ENCODE data around the gene PLXDC2.

- TF ChIP-seq, protein P1, sequence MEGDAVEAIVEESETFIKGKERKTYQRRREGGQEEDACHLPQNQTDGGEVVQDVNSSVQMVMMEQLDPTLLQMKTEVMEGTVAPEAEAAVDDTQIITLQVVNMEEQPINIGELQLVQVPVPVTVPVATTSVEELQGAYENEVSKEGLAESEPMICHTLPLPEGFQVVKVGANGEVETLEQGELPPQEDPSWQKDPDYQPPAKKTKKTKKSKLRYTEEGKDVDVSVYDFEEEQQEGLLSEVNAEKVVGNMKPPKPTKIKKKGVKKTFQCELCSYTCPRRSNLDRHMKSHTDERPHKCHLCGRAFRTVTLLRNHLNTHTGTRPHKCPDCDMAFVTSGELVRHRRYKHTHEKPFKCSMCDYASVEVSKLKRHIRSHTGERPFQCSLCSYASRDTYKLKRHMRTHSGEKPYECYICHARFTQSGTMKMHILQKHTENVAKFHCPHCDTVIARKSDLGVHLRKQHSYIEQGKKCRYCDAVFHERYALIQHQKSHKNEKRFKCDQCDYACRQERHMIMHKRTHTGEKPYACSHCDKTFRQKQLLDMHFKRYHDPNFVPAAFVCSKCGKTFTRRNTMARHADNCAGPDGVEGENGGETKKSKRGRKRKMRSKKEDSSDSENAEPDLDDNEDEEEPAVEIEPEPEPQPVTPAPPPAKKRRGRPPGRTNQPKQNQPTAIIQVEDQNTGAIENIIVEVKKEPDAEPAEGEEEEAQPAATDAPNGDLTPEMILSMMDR (conservative IDR thresholded peaks at IDR 0.05; ENCODE audit: low read length), result no peak
- TF ChIP-seq EZH2phosphoT487 (IDR thresholded peaks at IDR 0.05; ENCODE audit: borderline replicate concordance), result no peak
These were observed 120.1 kb downstream of the PLXDC2 start for GRCh38 chr10:19936289-19936688.

Measured in Loucy (cell line).